ENCODE results near the gene YPEL5. TPM values are rescaled to one million over a fixed set of nuclear protein-coding genes. Genes with fewer than 3 reads are reported as not detected.
A peak's percentile ranks its signal among the peaks of the same experiment; 100 is the strongest.

YPEL5 gene
- total RNA-seq, 2 experiments from 2014 or later: 38.9 to 52.1 TPM

GRCh38 chr2:30206461-30207430 is 59.9 kb downstream of the YPEL5 start:
- H3K79me2 ChIP-seq (ENCODE audit: insufficient read depth, low read depth, low read length): no peaks in the 10 kb centered on the region
- no peaks in the 10 kb centered on the region for H3K9me2 ChIP-seq (ENCODE audit: insufficient read depth, low read length)
- no TSS peak for BruUV-seq (replicated peaks)
- intact Hi-C loops (cut with micrococcal nuclease; ENCODE audit: unreplicated experiment): loop anchor here (2.0 to 5.0 kb wide), 3 partner anchors 42 to 241 kb away; partner anchors contain the start of gene LCLAT1
- H3K27ac ChIP-seq (ENCODE audit: low read depth, low read length, poor library complexity, severe bottlenecking): no peak overlapping the region
- no peaks in the 10 kb centered on the region for H3K9me3 ChIP-seq (ENCODE audit: low read length)
- DNase-seq (ENCODE audit: low spot score): no peak
- TF ChIP-seq CTCF (conservative IDR thresholded peaks at IDR 0.05; ENCODE audit: low read length) (no peak), EZH2phosphoT487 (IDR thresholded peaks at IDR 0.05; ENCODE audit: borderline replicate concordance, low read depth, low read length) (no peak)
- H2AFZ ChIP-seq (ENCODE audit: low read length): no peak overlapping the region
- CTCF ChIA-PET (ENCODE audit: unreplicated experiment): no interaction called here
- no peaks in the 10 kb centered on the region for H4K20me1 ChIP-seq (ENCODE audit: insufficient read depth, low read length)
- H3K4me3 ChIP-seq (ENCODE audit: low read depth, low read length, poor library complexity, severe bottlenecking): no peak overlapping the region
- no peaks in the 10 kb centered on the region for H3K36me3 ChIP-seq (ENCODE audit: insufficient read depth, low read length)
- H3K4me1 ChIP-seq (ENCODE audit: insufficient read depth, low read length, poor library complexity, severe bottlenecking): peaks cover 13% of the 10 kb centered on the region
- H3K4me2 ChIP-seq (ENCODE audit: low read length): no peak overlapping the region
- POLR2A ChIA-PET: interaction anchor here (0.6 to 1.4 kb wide), 6 partner anchors 8 to 496 kb away, joined by 3 to 4 read pairs (median 4); no protein-coding TSS in a partner anchor

GRCh38 chr2:30208453-30208852 is 61.6 kb downstream of the YPEL5 start:
- H3K79me2 ChIP-seq (ENCODE audit: insufficient read depth, low read depth, low read length): no peaks in the 10 kb centered on the region
- no peak overlapping the region for H3K4me3 ChIP-seq (ENCODE audit: low read depth, low read length, poor library complexity, severe bottlenecking)
- CTCF ChIA-PET (ENCODE audit: unreplicated experiment): interaction anchor here (0.7 to 2.2 kb wide), 5 partner anchors 43 to 503 kb away, joined by 3 to 8 read pairs (median 4); no protein-coding TSS in a partner anchor
- H3K9me3 ChIP-seq (ENCODE audit: low read length): no peaks in the 10 kb centered on the region
- no TSS peak for BruUV-seq (replicated peaks)
- H2AFZ ChIP-seq (ENCODE audit: low read length): no peak overlapping the region
- H3K4me1 ChIP-seq (ENCODE audit: insufficient read depth, low read length, poor library complexity, severe bottlenecking): peaks cover 13% of the 10 kb centered on the region
- H3K27ac ChIP-seq (ENCODE audit: low read depth, low read length, poor library complexity, severe bottlenecking): no peak overlapping the region
- TF ChIP-seq EZH2phosphoT487 (IDR thresholded peaks at IDR 0.05; ENCODE audit: borderline replicate concordance, low read depth, low read length): no peak
- peak; percentile 95 for TF ChIP-seq CTCF (conservative IDR thresholded peaks at IDR 0.05; ENCODE audit: low read length)
- no peaks in the 10 kb centered on the region for H3K36me3 ChIP-seq (ENCODE audit: insufficient read depth, low read length)
- no peak overlapping the region for H3K4me2 ChIP-seq (ENCODE audit: low read length)
- intact Hi-C loops (cut with micrococcal nuclease; ENCODE audit: unreplicated experiment): loop anchor here (1.0 to 5.0 kb wide), 4 partner anchors 116 to 499 kb away; partner anchors contain the start of gene LCLAT1
- H3K9me2 ChIP-seq (ENCODE audit: insufficient read depth, low read length): no peaks in the 10 kb centered on the region
- DNase-seq (ENCODE audit: low spot score): peak; percentile 62
- H4K20me1 ChIP-seq (ENCODE audit: insufficient read depth, low read length): no peaks in the 10 kb centered on the region
- POLR2A ChIA-PET: interaction anchor here (0.6 to 2.3 kb wide), 7 partner anchors 12 to 179 kb away, joined by 3 to 7 read pairs (median 5); no protein-coding TSS in a partner anchor

Measured in OCI-LY7 (cell line).